ENCODE data around the gene ZNF425.

DNA sequence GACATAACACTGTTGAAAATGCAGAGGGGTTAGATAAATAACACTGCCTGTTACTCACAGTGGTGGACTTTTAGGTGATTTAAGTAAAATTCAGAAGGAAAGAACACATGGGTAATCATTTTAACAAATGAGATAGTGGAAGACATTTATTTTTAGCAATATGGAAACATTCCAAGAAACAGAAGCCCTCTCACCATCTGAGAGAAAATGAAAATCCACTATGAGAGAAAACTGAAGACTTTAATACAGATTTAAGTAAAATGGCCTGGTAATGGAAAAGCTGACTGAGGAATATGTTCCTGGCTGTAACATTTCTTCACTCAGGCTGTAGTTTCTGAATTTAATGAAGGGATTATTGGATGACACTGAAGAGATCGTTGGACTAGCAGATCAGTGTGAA is 23.5 kb downstream of the ZNF425 start:
- TF ChIP-seq POLR2A (IDR thresholded peaks at IDR 0.05), result no peak
- TF ChIP-seq, protein P1, sequence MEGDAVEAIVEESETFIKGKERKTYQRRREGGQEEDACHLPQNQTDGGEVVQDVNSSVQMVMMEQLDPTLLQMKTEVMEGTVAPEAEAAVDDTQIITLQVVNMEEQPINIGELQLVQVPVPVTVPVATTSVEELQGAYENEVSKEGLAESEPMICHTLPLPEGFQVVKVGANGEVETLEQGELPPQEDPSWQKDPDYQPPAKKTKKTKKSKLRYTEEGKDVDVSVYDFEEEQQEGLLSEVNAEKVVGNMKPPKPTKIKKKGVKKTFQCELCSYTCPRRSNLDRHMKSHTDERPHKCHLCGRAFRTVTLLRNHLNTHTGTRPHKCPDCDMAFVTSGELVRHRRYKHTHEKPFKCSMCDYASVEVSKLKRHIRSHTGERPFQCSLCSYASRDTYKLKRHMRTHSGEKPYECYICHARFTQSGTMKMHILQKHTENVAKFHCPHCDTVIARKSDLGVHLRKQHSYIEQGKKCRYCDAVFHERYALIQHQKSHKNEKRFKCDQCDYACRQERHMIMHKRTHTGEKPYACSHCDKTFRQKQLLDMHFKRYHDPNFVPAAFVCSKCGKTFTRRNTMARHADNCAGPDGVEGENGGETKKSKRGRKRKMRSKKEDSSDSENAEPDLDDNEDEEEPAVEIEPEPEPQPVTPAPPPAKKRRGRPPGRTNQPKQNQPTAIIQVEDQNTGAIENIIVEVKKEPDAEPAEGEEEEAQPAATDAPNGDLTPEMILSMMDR (IDR thresholded peaks at IDR 0.05), result no peak
